Fibroblast of lung (primary cell): ENCODE measurements around the gene SUV39H2.

ENCODE experiments used
- EZH2 ChIP-seq: IDR thresholded peaks from 2 replicates; pipeline ENCODE4 v1.5.1; 2012; ENCODE audit warnings: low read length, control low read depth, mild to moderate bottlenecking; ENCODE audit errors: missing control alignments
- TF ChIP-seq, protein P1 (sequence below), 2 donors: IDR thresholded peaks in 1 of 2; conservative IDR thresholded peaks in 1 of 2; 1 replicate in 1 of 2; 2 replicates in 1 of 2; pipeline ENCODE4 v1.5.1; 2011 to 2012; ENCODE audit warnings: low read length in 2 of 2, control low read depth in 1 of 2, inconsistent platforms in 1 of 2, low read depth in 1 of 2, mild to moderate bottlenecking in 1 of 2

GRCh38 chr10:14844948-14845347 is 33.7 kb upstream of the SUV39H2 start:
- TF ChIP-seq, protein P1, sequence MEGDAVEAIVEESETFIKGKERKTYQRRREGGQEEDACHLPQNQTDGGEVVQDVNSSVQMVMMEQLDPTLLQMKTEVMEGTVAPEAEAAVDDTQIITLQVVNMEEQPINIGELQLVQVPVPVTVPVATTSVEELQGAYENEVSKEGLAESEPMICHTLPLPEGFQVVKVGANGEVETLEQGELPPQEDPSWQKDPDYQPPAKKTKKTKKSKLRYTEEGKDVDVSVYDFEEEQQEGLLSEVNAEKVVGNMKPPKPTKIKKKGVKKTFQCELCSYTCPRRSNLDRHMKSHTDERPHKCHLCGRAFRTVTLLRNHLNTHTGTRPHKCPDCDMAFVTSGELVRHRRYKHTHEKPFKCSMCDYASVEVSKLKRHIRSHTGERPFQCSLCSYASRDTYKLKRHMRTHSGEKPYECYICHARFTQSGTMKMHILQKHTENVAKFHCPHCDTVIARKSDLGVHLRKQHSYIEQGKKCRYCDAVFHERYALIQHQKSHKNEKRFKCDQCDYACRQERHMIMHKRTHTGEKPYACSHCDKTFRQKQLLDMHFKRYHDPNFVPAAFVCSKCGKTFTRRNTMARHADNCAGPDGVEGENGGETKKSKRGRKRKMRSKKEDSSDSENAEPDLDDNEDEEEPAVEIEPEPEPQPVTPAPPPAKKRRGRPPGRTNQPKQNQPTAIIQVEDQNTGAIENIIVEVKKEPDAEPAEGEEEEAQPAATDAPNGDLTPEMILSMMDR (conservative IDR thresholded peaks at IDR 0.05 in 1 of 2, IDR thresholded peaks at IDR 0.05 in 1 of 2; ENCODE audit: low read depth in 1 of 2, low read length in 2 of 2) = no peak
- TF ChIP-seq EZH2 = no peak
